ENCODE data around the gene WDR59.
"Not testable (repeated sequence)": the region's sequence is repeated elsewhere in the genome, so short reads cannot be mapped to it uniquely, and the experiment has no call there.

WDR59 gene

GRCh38 chr16:74922150-74923138 lies 62.5 kb downstream of the WDR59 start:
- Histone ChIP-seq H3K4me1 (0 out of 2 replicates have a peak, but pooled peaks cover 11% of the 10 kb centered on the region), H3K4me3 (no peak overlapping the region), H3K4me2 (no peak overlapping the region), H3K27ac (no peak overlapping the region), H3K9ac (no peak overlapping the region), H4K20me1 (no peaks in the 10 kb centered on the region), H3K36me3 (peaks cover 85% of the 10 kb centered on the region), H3K27me3 (no peaks in the 10 kb centered on the region), H3K9me3 (no peaks in the 10 kb centered on the region)
- no peak for TF ChIP-seq Cebpa-rat (IDR thresholded peaks at IDR 0.05)

- Histone ChIP-seq H3K27ac (no peak overlapping the region), H3K9ac (no peak overlapping the region), H3K36me3 (peaks cover 93% of the 10 kb centered on the region), H3K4me2 (no peak overlapping the region), H3K4me3 (no peak overlapping the region), H4K20me1 (no peaks in the 10 kb centered on the region), H3K4me1 (0 out of 2 replicates have a peak, but pooled peaks cover 11% of the 10 kb centered on the region), H3K9me3 (no peaks in the 10 kb centered on the region), H3K27me3 (no peaks in the 10 kb centered on the region)
- no peak for TF ChIP-seq Cebpa-rat (IDR thresholded peaks at IDR 0.05)
Measured at GRCh38 chr16:74921051-74921450, 63.9 kb downstream of the WDR59 start.

- peaks cover 67% of the 10 kb centered on the region for H3K9me3 ChIP-seq
- no peak overlapping the region for H3K4me3 ChIP-seq
- H3K27me3 ChIP-seq: no peaks in the 10 kb centered on the region
- H3K27ac ChIP-seq: no peak overlapping the region
- H3K36me3 ChIP-seq: peaks cover 96% of the 10 kb centered on the region
- H3K9ac ChIP-seq: no peak overlapping the region
- TF ChIP-seq Cebpa-rat (IDR thresholded peaks at IDR 0.05): no peak
- H3K4me1 ChIP-seq: no peaks in the 10 kb centered on the region
- H3K4me2 ChIP-seq: no peak overlapping the region
- H4K20me1 ChIP-seq: no peaks in the 10 kb centered on the region
Measured at GRCh38 chr16:74909665-74910064, 75.3 kb downstream of the WDR59 start.

DNA sequence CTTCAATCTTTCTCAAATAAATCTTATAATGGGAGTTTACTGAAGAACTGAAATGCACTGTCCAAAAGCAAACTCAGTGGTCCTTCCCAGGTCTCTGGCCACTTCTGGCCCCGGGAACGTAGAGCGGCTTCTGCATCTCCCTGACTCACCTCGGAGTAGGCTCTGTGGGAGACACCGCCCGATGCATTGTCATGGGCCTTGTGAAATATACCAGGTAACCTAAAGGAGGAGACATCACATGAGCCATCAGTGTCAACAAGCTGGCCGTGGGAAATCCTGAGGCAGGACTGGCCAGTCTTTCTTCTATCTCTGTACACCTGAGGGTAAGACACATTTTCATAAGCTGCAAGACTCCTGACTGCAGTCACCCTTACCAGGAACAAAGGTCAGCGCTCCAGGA lies 76.2 kb downstream of the WDR59 start:
- H4K20me1 ChIP-seq, H3K4me3 ChIP-seq, H3K27ac ChIP-seq, H3K9ac ChIP-seq, H3K4me1 ChIP-seq, H3K4me2 ChIP-seq, H3K27me3 ChIP-seq: not testable (repeated sequence)
- H3K36me3 ChIP-seq: peaks cover 92% of the 10 kb centered on the region
- peaks cover 58% of the 10 kb centered on the region for H3K9me3 ChIP-seq

- no peaks in the 10 kb centered on the region for H3K4me1 ChIP-seq
- no peaks in the 10 kb centered on the region for H3K27me3 ChIP-seq
- no peak overlapping the region for H3K4me2 ChIP-seq
- no peak overlapping the region for H3K4me3 ChIP-seq
- no peak overlapping the region for H3K27ac ChIP-seq
- H3K9me3 ChIP-seq: peaks cover 25% of the 10 kb centered on the region
- H3K9ac ChIP-seq: no peak overlapping the region
- peaks cover 89% of the 10 kb centered on the region for H3K36me3 ChIP-seq
- TF ChIP-seq Cebpa-rat (IDR thresholded peaks at IDR 0.05): no peak
- H4K20me1 ChIP-seq: no peaks in the 10 kb centered on the region
Measured at GRCh38 chr16:74903901-74904678, 80.8 kb downstream of the WDR59 start.

DNA sequence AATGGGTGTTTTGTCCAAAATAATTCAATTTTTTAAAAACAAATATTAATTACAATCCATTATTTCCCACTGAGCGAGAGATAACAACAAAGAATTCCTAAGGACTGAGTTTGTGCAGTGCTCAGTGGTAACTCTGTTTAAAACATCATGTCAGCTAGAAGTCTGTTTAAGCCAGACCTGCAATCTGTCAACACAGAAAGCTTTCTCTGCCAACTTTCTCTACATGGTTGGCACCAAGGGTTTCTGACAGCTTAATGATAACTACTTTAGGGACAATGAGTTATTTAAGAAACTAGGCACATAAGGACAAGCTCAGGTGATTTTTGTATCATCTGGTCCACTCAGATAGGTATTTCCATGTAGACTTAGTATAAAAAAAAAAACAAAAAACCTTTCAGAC lies 81.8 kb downstream of the WDR59 start:
- no peaks in the 10 kb centered on the region for H3K4me1 ChIP-seq
- no peak overlapping the region for H3K4me3 ChIP-seq
- H3K27ac ChIP-seq: no peak overlapping the region
- no peak overlapping the region for H3K4me2 ChIP-seq
- H3K9me3 ChIP-seq: peaks cover 25% of the 10 kb centered on the region
- H3K9ac ChIP-seq: no peak overlapping the region
- no peaks in the 10 kb centered on the region for H3K27me3 ChIP-seq
- H3K36me3 ChIP-seq: peaks cover 88% of the 10 kb centered on the region
- no peak for TF ChIP-seq Cebpa-rat (IDR thresholded peaks at IDR 0.05)
- no peaks in the 10 kb centered on the region for H4K20me1 ChIP-seq

- no peak overlapping the region for H3K9ac ChIP-seq
- H4K20me1 ChIP-seq: no peaks in the 10 kb centered on the region
- H3K4me3 ChIP-seq: no peak overlapping the region
- TF ChIP-seq Cebpa-rat (IDR thresholded peaks at IDR 0.05): no peak
- no peak overlapping the region for H3K4me2 ChIP-seq
- peaks cover 15% of the 10 kb centered on the region for H3K9me3 ChIP-seq
- no peaks in the 10 kb centered on the region for H3K27me3 ChIP-seq
- no peak overlapping the region for H3K27ac ChIP-seq
- no peaks in the 10 kb centered on the region for H3K4me1 ChIP-seq
- peaks cover 88% of the 10 kb centered on the region for H3K36me3 ChIP-seq
Measured at GRCh38 chr16:74902161-74902560, 82.8 kb downstream of the WDR59 start.

GRCh38 chr16:74901606-74902005 lies 83.3 kb downstream of the WDR59 start:
- no peak for TF ChIP-seq Cebpa-rat (IDR thresholded peaks at IDR 0.05)

GRCh38 chr16:74899816-74900215 lies 85.1 kb downstream of the WDR59 start:
- Histone ChIP-seq H3K36me3 (peaks cover 84% of the 10 kb centered on the region), H3K4me3 (no peak overlapping the region), H3K9ac (no peak overlapping the region), H3K9me3 (no peaks in the 10 kb centered on the region), H4K20me1 (no peaks in the 10 kb centered on the region), H3K27me3 (no peaks in the 10 kb centered on the region), H3K4me2 (no peak overlapping the region), H3K27ac (no peak overlapping the region), H3K4me1 (no peaks in the 10 kb centered on the region)
- no peak for TF ChIP-seq Cebpa-rat (IDR thresholded peaks at IDR 0.05)

More at GRCh38 chr16:74901606-74902005, 83.3 kb downstream of the WDR59 start:
- H3K4me2 ChIP-seq: no peak overlapping the region
- H3K9me3 ChIP-seq: peaks cover 10% of the 10 kb centered on the region
- H3K36me3 ChIP-seq: peaks cover 86% of the 10 kb centered on the region
- H3K4me1 ChIP-seq: no peaks in the 10 kb centered on the region
- H4K20me1 ChIP-seq: no peaks in the 10 kb centered on the region
- no peak overlapping the region for H3K4me3 ChIP-seq
- H3K27ac ChIP-seq: no peak overlapping the region
- no peak overlapping the region for H3K9ac ChIP-seq
- no peaks in the 10 kb centered on the region for H3K27me3 ChIP-seq

GRCh38 chr16:74898659-74899058 lies 86.3 kb downstream of the WDR59 start:
- no peak overlapping the region for H3K4me3 ChIP-seq
- no peaks in the 10 kb centered on the region for H3K4me1 ChIP-seq
- no peaks in the 10 kb centered on the region for H3K27me3 ChIP-seq
- H3K9ac ChIP-seq: no peak overlapping the region
- no peak overlapping the region for H3K4me2 ChIP-seq
- no peak for TF ChIP-seq Cebpa-rat (IDR thresholded peaks at IDR 0.05)
- H4K20me1 ChIP-seq: no peaks in the 10 kb centered on the region
- H3K9me3 ChIP-seq: no peaks in the 10 kb centered on the region
- H3K36me3 ChIP-seq: peaks cover 84% of the 10 kb centered on the region
- no peak overlapping the region for H3K27ac ChIP-seq

Data from BLaER1 (cell line).